Measurements from ENCODE around the gene EYA4.

EYA4 gene

DNA sequence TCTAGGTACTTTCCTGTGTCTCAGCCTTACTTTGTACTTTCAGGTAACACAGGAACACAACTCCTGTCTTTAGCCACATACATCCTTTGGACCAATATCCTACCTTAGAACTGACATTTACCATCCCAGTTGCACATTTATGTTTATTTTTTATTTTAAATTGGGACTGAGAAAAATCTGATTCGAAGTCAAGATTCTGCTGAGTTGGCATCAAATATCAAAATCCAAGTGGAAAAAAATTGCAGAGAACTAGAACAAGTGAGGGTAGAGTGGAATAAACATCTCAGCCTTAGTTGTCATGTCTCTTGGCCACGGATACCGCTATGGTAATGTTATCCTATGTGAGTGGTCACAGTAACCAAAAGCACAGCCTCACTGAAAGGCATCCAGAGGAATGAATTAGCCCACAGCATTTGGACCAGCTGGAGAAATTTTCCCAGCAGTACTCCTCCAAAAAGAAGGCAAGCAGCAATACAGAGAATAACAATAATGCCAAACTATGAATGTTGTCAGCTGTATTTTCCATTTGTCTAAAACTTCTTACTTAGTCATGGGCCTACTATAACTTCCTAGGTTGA is 17.6 kb upstream of the EYA4 start:
- TF ChIP-seq JUND (IDR thresholded peaks at IDR 0.05; ENCODE audit: low read depth): no peak
- DNase-seq (ENCODE audit: low read depth in 1 of 2, low spot score in 1 of 2): no peak
- in situ Hi-C loops (cut with HindIII; ENCODE audit: low pct_unique_long_range_greater_than_20kb, low sequenced_read_pairs): no loop called here

DNA sequence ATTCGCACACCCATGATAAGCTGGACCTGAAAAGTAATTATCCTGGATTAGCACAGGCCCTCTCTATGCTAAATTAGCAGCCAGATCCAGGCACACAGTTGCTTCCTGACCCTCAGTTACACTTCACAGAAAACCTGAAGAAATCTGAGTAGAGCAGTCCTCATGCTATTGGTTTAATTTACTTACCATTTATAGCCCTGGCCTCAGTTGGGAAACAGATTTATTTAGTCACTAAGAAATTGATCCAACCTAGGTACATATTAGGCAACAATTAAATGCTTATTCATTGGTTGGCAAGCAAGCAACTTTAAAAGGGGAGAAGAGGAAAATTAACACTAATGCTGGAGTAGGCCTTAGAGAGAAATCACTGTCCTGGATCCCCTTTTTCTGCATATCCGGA is 15.6 kb upstream of the EYA4 start:
- TF ChIP-seq JUND (IDR thresholded peaks at IDR 0.05; ENCODE audit: low read depth): no peak
- in situ Hi-C loops (cut with HindIII; ENCODE audit: low pct_unique_long_range_greater_than_20kb, low sequenced_read_pairs): no loop called here
- DNase-seq (ENCODE audit: low read depth in 1 of 2, low spot score in 1 of 2): no peak

DNA sequence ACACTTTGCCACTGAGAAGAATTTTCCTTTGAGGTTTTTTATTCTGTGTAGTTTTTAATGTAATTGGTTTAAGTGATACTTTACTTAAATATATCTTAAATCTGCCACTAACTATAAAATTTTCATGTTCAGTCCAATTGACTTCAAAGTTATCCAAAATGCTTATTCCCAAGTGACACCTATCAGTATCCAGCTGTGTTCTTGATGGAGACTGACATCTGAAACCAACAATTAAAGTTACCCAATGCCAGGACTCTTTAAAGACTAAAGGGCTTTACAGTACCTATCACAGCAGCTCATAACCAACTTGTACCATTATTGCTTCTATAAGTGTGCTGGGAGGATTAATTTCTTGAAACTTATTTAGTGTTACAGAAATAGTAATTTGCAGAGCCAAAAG is 13.8 kb upstream of the EYA4 start:
- DNase-seq (ENCODE audit: low read depth in 1 of 2, low spot score in 1 of 2): no peak
- TF ChIP-seq JUND (IDR thresholded peaks at IDR 0.05; ENCODE audit: low read depth): no peak
- in situ Hi-C loops (cut with HindIII; ENCODE audit: low pct_unique_long_range_greater_than_20kb, low sequenced_read_pairs): no loop called here

DNA sequence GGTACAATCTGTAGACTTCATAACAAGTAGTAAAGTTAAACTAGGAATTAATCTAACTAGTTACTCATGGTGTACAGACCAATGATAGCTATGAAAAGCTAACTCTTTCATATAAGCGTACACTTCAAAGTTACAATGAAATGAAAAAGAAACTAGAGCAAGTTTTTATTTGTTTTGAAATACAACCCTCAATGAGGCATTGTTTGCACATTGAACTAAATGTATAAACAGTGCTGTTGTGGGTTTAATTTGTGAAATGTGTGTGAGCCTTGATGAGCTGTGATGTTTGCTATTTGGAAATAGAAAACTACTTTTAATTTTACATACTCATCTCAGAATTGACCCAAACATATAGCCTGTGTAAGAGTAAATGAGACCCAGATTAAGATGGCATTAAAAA is 11.1 kb upstream of the EYA4 start:
- DNase-seq (ENCODE audit: low read depth in 1 of 2, low spot score in 1 of 2): no peak
- TF ChIP-seq JUND (IDR thresholded peaks at IDR 0.05; ENCODE audit: low read depth): no peak
- in situ Hi-C loops (cut with HindIII; ENCODE audit: low pct_unique_long_range_greater_than_20kb, low sequenced_read_pairs): no loop called here

DNA sequence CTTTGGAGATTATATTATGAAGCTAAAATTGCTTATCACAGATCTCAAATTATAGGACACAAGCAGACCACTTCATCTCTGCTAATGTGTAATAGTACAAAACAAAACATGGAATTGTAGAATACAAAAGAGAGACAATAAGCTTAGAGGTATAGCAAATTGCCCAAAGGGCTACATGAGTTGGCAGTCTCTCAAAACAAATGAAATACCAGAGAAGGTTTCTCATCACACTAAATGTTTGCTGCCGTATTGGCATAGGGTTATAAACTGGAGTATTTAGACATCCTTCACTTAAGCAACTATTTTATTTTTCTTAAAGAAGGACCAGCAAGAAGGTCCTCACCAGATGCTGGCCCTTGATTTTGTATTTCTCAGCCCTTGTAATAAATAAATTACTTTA is 5.9 kb upstream of the EYA4 start:
- no peak for DNase-seq (ENCODE audit: low read depth in 1 of 2, low spot score in 1 of 2)
- no peak for TF ChIP-seq JUND (IDR thresholded peaks at IDR 0.05; ENCODE audit: low read depth)
- in situ Hi-C loops (cut with HindIII; ENCODE audit: low pct_unique_long_range_greater_than_20kb, low sequenced_read_pairs): no loop called here

DNA sequence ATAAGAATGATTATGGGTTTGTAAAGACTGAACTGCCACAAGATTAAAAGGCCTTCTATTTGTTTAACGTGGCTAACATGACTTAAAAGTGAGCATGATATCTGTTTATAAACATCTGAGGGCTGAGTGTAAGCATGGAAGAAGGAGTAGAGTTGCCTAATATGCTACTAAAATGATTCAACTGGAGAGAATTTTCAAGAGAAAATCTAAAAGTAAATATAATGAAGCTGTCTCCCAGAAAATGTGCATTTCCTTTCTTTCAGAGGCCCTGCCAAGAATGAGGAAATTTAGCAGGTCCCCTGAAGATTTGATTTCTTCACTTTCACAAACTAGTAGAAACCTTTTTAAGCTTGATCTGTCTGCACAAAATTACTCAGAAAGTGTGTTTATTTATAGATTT is 4.2 kb upstream of the EYA4 start:
- TF ChIP-seq JUND (IDR thresholded peaks at IDR 0.05; ENCODE audit: low read depth): no peak
- in situ Hi-C loops (cut with HindIII; ENCODE audit: low pct_unique_long_range_greater_than_20kb, low sequenced_read_pairs): no loop called here
- no peak for DNase-seq (ENCODE audit: low read depth in 1 of 2, low spot score in 1 of 2)

DNA sequence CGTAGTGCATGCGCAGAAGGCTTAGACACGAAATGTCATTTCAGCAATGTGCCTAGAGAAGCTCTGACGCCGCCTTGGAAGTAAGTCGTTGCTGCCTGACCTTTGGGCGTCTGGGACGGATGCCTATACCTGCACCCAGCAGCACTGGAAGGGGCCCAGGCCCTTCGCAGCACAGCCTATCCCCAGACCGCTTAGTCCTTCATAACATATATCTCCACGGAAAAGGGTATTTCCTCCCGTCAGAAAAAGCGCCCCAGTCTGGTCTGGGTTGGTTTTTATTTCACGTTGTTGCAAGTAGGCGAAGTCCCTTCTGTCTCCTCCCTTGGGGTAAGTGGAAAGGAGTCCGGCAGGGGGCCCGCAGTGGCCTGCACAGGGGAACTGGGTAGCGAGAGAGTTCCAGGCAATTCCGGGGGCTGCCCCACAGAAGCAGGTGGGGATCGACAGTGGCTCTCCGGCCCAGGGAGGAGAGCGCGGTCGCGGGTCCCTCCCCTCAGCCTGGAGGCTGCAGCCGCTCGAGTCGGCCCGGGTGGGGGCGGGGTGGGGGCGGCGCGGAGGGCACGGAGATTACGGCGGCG is 559 bp upstream of the EYA4 start:
- TF ChIP-seq JUND (IDR thresholded peaks at IDR 0.05; ENCODE audit: low read depth): no peak
- no peak for DNase-seq (ENCODE audit: low read depth in 1 of 2, low spot score in 1 of 2)
- in situ Hi-C loops (cut with HindIII; ENCODE audit: low pct_unique_long_range_greater_than_20kb, low sequenced_read_pairs): no loop called here

DNA sequence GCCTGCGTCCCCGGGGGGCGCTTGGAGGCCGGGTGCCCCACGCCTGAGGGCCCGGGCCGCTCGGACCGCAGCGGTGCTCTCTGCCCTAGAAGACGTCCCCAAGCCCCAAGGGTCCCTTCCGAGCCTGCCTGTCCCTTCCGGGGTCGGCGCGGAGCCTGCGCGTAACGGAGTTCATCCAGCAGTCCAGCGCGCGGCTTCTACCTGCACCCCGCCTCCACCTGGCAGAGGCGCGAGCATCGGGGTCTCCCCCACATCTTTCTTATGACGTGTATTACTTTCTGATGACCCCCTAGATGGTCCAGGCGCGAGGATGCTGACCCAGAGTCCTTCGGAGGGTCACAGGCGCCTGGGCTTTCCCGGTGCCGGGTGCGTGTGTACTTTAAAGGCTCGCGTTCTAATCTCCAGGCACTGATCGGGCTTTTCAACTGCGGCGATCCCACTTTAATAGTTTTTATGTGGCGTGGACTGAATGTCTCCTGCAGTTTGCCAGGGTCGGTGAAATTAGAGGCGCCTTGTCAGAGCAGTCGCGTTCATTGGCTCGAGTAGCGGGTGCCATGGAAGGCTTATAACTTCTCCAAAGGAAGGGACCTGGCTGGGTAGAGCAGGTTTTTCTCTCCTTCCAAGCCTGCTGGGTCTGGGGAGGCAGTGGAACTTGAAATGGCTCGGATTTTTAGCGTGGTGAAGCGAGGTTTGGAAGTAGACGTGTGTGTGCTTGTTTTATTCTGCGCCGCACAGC is 912 bp downstream of the EYA4 start:
- no peak for TF ChIP-seq JUND (IDR thresholded peaks at IDR 0.05; ENCODE audit: low read depth)
- DNase-seq (ENCODE audit: low read depth in 1 of 2, low spot score in 1 of 2): no peak
- in situ Hi-C loops (cut with HindIII; ENCODE audit: low pct_unique_long_range_greater_than_20kb, low sequenced_read_pairs): no loop called here

DNA sequence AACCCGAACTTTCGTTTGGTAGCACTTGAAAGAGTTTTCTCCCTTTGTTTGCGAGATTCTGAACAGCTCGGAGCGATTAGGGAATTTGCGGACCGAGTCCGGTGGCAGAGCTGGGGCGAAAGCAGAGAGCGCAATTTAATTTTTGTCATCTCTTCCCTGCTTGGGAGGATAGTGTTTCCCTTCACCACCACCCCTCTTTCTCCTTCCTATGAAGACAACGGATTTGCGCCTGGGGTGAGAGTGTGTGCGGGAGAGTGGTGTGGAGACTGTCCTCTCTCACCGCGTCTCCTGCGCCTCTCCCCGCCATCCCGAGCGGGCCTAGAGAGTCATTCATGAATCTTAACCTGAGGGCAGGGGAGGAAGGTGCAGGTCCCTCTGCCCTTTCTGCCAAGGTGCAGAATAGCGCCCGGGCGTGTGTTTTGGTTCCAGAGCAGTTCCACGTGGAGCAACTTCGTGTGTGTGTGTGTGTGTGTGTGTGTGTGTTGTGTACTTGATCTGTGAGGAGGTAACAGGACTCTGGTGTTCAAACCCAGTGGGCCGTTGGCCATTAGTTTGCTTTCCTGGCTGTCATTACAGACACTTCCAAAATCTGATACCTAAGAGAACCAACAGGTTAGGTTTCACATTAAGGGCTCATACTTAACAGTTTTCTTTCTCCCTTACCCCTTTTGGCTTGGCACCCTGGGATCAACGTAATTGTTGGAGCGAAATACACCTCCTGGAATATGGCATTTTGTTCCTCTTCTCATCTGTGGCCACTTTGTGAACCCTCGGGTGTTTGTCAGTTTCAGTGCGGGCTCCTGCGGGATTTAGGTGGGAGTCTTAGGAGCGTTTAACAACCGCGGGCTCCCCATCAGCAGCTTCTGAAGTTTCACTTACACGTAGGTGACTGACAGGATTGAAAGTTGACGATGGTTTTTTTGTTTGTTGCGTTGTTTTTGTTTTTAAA is 1.8 kb downstream of the EYA4 start:
- in situ Hi-C loops (cut with HindIII; ENCODE audit: low pct_unique_long_range_greater_than_20kb, low sequenced_read_pairs): no loop called here
- no peak for TF ChIP-seq JUND (IDR thresholded peaks at IDR 0.05; ENCODE audit: low read depth)
- no peak for DNase-seq (ENCODE audit: low read depth in 1 of 2, low spot score in 1 of 2)

DNA sequence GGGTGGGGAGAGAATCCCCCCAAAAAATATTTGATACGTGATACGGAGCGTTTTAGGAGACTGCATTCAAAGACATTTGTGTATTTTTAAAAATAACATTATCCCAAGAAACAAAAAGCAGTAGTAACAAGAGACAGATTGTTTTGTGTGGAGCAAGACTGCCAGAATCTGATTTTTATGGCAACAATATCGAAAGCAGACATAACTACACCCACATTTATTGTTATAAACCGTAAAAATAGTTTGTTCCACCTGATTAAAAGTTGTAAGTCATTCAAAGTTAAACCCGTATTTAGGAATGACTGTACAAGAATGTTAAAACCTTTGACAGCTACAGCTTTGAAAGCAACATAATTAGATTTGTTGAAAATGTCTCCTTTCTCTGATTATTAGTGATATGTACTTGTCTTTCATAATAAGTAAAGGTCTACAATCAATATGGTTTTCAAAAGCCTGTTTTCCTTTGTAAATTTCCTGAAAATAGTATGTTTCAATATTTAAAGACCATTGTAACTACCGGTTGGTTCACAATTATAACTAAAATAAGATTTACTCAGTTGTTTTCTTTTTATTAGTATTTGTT is 2.7 kb downstream of the EYA4 start:
- in situ Hi-C loops (cut with HindIII; ENCODE audit: low pct_unique_long_range_greater_than_20kb, low sequenced_read_pairs): no loop called here
- TF ChIP-seq JUND (IDR thresholded peaks at IDR 0.05; ENCODE audit: low read depth): no peak

DNA sequence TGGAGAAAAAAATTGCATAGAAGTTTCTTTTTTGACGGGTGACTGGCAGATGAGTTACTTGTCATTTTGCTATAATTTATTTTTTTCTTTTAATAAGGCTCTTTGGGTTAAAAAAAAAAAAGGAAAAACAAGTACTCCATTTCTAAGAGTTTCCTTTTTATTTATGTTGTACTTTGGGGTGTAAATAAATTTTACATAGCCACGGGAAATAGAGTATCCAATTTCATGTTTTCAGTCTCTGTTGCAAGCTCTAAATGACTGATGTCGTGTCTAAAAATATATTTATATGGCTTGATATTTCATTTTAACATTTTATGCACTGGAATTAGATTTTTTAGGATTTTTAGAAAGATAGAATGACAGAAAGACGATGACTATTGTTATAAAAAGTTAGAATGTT is 3.4 kb downstream of the EYA4 start:
- in situ Hi-C loops (cut with HindIII; ENCODE audit: low pct_unique_long_range_greater_than_20kb, low sequenced_read_pairs): no loop called here
- TF ChIP-seq JUND (IDR thresholded peaks at IDR 0.05; ENCODE audit: low read depth): no peak
- no peak for DNase-seq (ENCODE audit: low read depth in 1 of 2, low spot score in 1 of 2)

More for the DNA sequence above, 2.7 kb downstream of the EYA4 start:
- DNase-seq (ENCODE audit: low read depth in 1 of 2, low spot score in 1 of 2): no peak

DNA sequence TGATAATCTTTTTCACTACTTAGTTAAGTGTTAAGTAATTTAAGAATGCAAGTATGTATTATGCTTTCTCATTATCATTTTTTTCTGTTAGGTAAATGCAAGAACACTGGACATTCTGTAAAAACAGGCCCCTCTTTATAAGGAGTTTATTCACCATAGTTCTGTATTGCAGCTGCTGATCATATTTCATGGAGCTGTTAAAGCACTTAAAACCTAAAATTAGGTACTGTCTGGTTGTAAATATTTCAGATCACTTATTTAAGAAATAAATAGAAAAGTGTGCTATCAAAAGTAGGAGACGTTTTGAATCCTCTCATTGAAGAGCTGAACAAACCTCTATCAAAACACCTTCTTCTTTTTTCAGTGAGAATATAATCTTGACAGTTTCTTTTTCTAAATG is 3.9 kb downstream of the EYA4 start:
- no peak for TF ChIP-seq JUND (IDR thresholded peaks at IDR 0.05; ENCODE audit: low read depth)
- no peak for DNase-seq (ENCODE audit: low read depth in 1 of 2, low spot score in 1 of 2)
- in situ Hi-C loops (cut with HindIII; ENCODE audit: low pct_unique_long_range_greater_than_20kb, low sequenced_read_pairs): no loop called here
